H9 (cell line): ENCODE measurements around the gene SLC17A2. TPM values are rescaled to one million over a fixed set of nuclear protein-coding genes. Genes with fewer than 3 reads are reported as not detected.

ENCODE experiments used
- DNase-seq: peaks from one replicate; pipeline ENCODE4 v3.0.0-alpha.2; 2017
- H2AFZ ChIP-seq: one replicate; pipeline ENCODE4 v1.6.1; 2013; ENCODE audit warnings: mild to moderate bottlenecking, low read length, control low read depth, moderate library complexity
- H2AK5ac ChIP-seq: 2 replicates; pipeline ENCODE4 v1.6.1; 2013; ENCODE audit warnings: low read length, control low read depth, mixed read lengths; ENCODE audit not compliant: insufficient read length
- H2BK120ac ChIP-seq: one replicate; pipeline ENCODE4 v1.6.1; 2013; ENCODE audit warnings: low read depth, mild to moderate bottlenecking, low read length, control low read depth, inconsistent platforms; ENCODE audit not compliant: poor library complexity, severe bottlenecking
- H2BK12ac ChIP-seq: 2 replicates; pipeline ENCODE4 v1.6.1; 2013; ENCODE audit warnings: low read length, control low read depth, mixed read lengths, low read depth; ENCODE audit not compliant: insufficient read length
- H2BK15ac ChIP-seq: 2 replicates; pipeline ENCODE4 v1.6.1; 2013; ENCODE audit warnings: low read depth, low read length, control low read depth
- H2BK20ac ChIP-seq: one replicate; pipeline ENCODE4 v1.6.1; 2013; ENCODE audit warnings: low read depth, mild to moderate bottlenecking, low read length, control low read depth, inconsistent platforms; ENCODE audit not compliant: poor library complexity, severe bottlenecking
- H2BK5ac ChIP-seq: 2 replicates; pipeline ENCODE4 v1.6.1; 2013; ENCODE audit warnings: low read length, control low read depth, mixed read lengths; ENCODE audit not compliant: insufficient read length
- H3K14ac ChIP-seq: 2 replicates; pipeline ENCODE4 v1.6.1; 2013; ENCODE audit warnings: low read length, control low read depth; ENCODE audit not compliant: insufficient read depth
- H3K18ac ChIP-seq: 2 replicates; pipeline ENCODE4 v1.6.1; 2013; ENCODE audit warnings: low read depth, mild to moderate bottlenecking, mixed read lengths, low read length, control low read depth; ENCODE audit not compliant: insufficient read length
- H3K23ac ChIP-seq: 2 replicates; pipeline ENCODE4 v1.6.1; 2013; ENCODE audit warnings: low read length, control low read depth, mixed read lengths, low read depth; ENCODE audit not compliant: insufficient read length
- H3K23me2 ChIP-seq: 2 replicates; pipeline ENCODE4 v1.6.1; 2013; ENCODE audit warnings: low read depth, mild to moderate bottlenecking, mixed read lengths, low read length, control low read depth; ENCODE audit not compliant: insufficient read length, poor library complexity, severe bottlenecking
- H3K27ac ChIP-seq: 2 replicates; pipeline ENCODE4 v1.5.1; 2013; ENCODE audit warnings: low read length, control low read depth, mixed read lengths, low read depth; ENCODE audit not compliant: insufficient read length
- H3K27me3 ChIP-seq: 2 replicates; pipeline ENCODE4 v1.6.1; 2013; ENCODE audit warnings: low read length, control low read depth, inconsistent platforms; ENCODE audit not compliant: insufficient read depth
- H3K4ac ChIP-seq: 2 replicates; pipeline ENCODE4 v1.6.1; 2013; ENCODE audit warnings: low read depth, mild to moderate bottlenecking, control low read depth, inconsistent platforms, low read length, moderate library complexity
- H3K4me1 ChIP-seq: 2 replicates; pipeline ENCODE4 v1.6.1; 2013; ENCODE audit warnings: low read length, control low read depth, inconsistent platforms; ENCODE audit not compliant: insufficient read depth
- H3K4me2 ChIP-seq: 2 replicates; pipeline ENCODE4 v1.6.1; 2013; ENCODE audit warnings: low read length, control low read depth, mixed read lengths; ENCODE audit not compliant: insufficient read length, insufficient read depth
- H3K56ac ChIP-seq: 2 replicates; pipeline ENCODE4 v1.6.1; 2013; ENCODE audit warnings: low read depth, mild to moderate bottlenecking, mixed read lengths, low read length, control low read depth; ENCODE audit not compliant: insufficient read length
- H3K79me1 ChIP-seq: 2 replicates; pipeline ENCODE4 v1.6.1; 2013; ENCODE audit warnings: low read depth, mild to moderate bottlenecking, moderate library complexity, low read length, control low read depth, inconsistent platforms; ENCODE audit not compliant: insufficient read depth, poor library complexity, severe bottlenecking
- H3K79me2 ChIP-seq: 2 replicates; pipeline ENCODE4 v1.6.1; 2013; ENCODE audit warnings: low read length, control low read depth, inconsistent platforms; ENCODE audit not compliant: insufficient read depth
- H3K9ac ChIP-seq: 2 replicates; pipeline ENCODE4 v1.6.1; 2013; ENCODE audit warnings: low read length, control low read depth, mixed read lengths; ENCODE audit not compliant: insufficient read length; ENCODE audit errors: extremely low read depth
- H3K9me3 ChIP-seq: one replicate; pipeline ENCODE4 v1.6.1; 2013; ENCODE audit warnings: low read depth, low read length, inconsistent platforms; ENCODE audit not compliant: control insufficient read depth
- H3T11ph ChIP-seq: one replicate; pipeline ENCODE4 v1.6.1; 2013; ENCODE audit warnings: mild to moderate bottlenecking, low read length, control low read depth, inconsistent platforms
- H4K20me1 ChIP-seq: one replicate; pipeline ENCODE4 v1.6.1; 2013; ENCODE audit not compliant: control insufficient read depth, insufficient read length, insufficient read depth
- H4K5ac ChIP-seq: 2 replicates; pipeline ENCODE4 v1.6.1; 2013; ENCODE audit warnings: low read depth, mild to moderate bottlenecking, mixed read lengths, low read length, control low read depth; ENCODE audit not compliant: insufficient read length
- H4K8ac ChIP-seq: replicated peaks from 2 replicates; pipeline ENCODE4 v1.6.1; 2013; ENCODE audit warnings: low read length, control low read depth, mixed read lengths, low read depth; ENCODE audit not compliant: insufficient read length
- H4K91ac ChIP-seq: 2 replicates; pipeline ENCODE4 v1.6.1; 2013; ENCODE audit warnings: low read depth, mild to moderate bottlenecking, moderate library complexity, mixed read lengths, low read length, control low read depth; ENCODE audit not compliant: insufficient read length
- H3K27ac Mint-ChIP-seq, 3 experiments: 2 replicates in 2 of 3; 3 replicates in 1 of 3; pipeline ENCODE4 v1.8.0; 2020 to 2021; ENCODE audit warnings: mixed read lengths in 3 of 3, mild to moderate bottlenecking in 1 of 3, moderate library complexity in 1 of 3
- H3K27me3 Mint-ChIP-seq: 2 replicates; pipeline ENCODE4 v1.8.0; 2021; ENCODE audit warnings: low read depth, mild to moderate bottlenecking, moderate library complexity, mixed read lengths
- H3K36me3 Mint-ChIP-seq, 3 experiments: 2 replicates in 2 of 3; 3 replicates in 1 of 3; pipeline ENCODE4 v1.8.0; 2020 to 2021; ENCODE audit warnings: low read depth in 3 of 3, mixed read lengths in 3 of 3; ENCODE audit not compliant: insufficient read depth in 1 of 3
- H3K4me1 Mint-ChIP-seq, 2 experiments: 2 replicates each; pipeline ENCODE4 v1.8.0; 2020; ENCODE audit warnings: mixed read lengths in 2 of 2
- H3K4me3 Mint-ChIP-seq, 2 experiments: 2 replicates in 1 of 2; 3 replicates in 1 of 2; pipeline ENCODE4 v1.8.0; 2020 to 2021; ENCODE audit warnings: mild to moderate bottlenecking in 2 of 2, mixed read lengths in 2 of 2, moderate library complexity in 1 of 2
- H3K9me3 Mint-ChIP-seq, 2 experiments: 2 replicates in 1 of 2; 3 replicates in 1 of 2; pipeline ENCODE4 v1.8.0; 2020; ENCODE audit warnings: mild to moderate bottlenecking in 2 of 2, mixed read lengths in 2 of 2, moderate library complexity in 1 of 2
- CTCF ChIP-seq: fragments of 200-600 bp; sonication (generic); conservative IDR thresholded peaks from 3 replicates; pipeline ENCODE4 v1.8.0; 2021; ENCODE audit warnings: antibody characterized with exemption, mild to moderate bottlenecking
- WGBS: extraction: QIAGEN DNeasy Blood & Tissue Kit; methylation state at CpG from one replicate; pipeline ENCODE4 v1.1.7; 2013; ENCODE audit warnings: missing lambda C conversion rate, low lambda C conversion rate, mixed read lengths; ENCODE audit not compliant: insufficient read length; ENCODE audit errors: extremely low coverage; 5-methylcytosine and 5-hydroxymethylcytosine counted together
- total RNA-seq: library from RNA; stranded (reverse); gene quantifications from 2 replicates; pipeline ENCODE4 v1.2.1, GENCODE V29; 2021

The SLC17A2 gene
- total RNA-seq, 1 experiment from 2014 or later: not detected

GRCh38 chr6:25863360-25863759, 67.1 kb downstream of the SLC17A2 start:
- H3K79me1 ChIP-seq: no peaks in the 10 kb centered on the region
- no peaks in the 10 kb centered on the region for H3K4me1 ChIP-seq
- no peak overlapping the region for H3K4me3 Mint-ChIP-seq
- H3K27me3 ChIP-seq: no peaks in the 10 kb centered on the region
- H3K4me1 Mint-ChIP-seq: no peaks in the 10 kb centered on the region
- H3K27ac ChIP-seq: no peak overlapping the region
- H3K18ac ChIP-seq: no peak overlapping the region
- no peak overlapping the region for H4K91ac ChIP-seq
- H3K9ac ChIP-seq: no peak overlapping the region
- no peak overlapping the region for H3T11ph ChIP-seq
- no peak overlapping the region for H2BK20ac ChIP-seq
- H3K14ac ChIP-seq: no peak overlapping the region
- no peak overlapping the region for H2AK5ac ChIP-seq
- no peak overlapping the region for H2BK120ac ChIP-seq
- no peak overlapping the region for H4K8ac ChIP-seq
- no peak overlapping the region for H3K4me2 ChIP-seq
- no peaks in the 10 kb centered on the region for H4K20me1 ChIP-seq
- no peaks in the 10 kb centered on the region for H3K36me3 Mint-ChIP-seq
- H3K9me3 Mint-ChIP-seq: no peaks in the 10 kb centered on the region
- no peak overlapping the region for H3K23ac ChIP-seq
- no peak for TF ChIP-seq CTCF
- no peak overlapping the region for H4K5ac ChIP-seq
- no peak overlapping the region for H2BK5ac ChIP-seq
- H3K9me3 ChIP-seq: no peaks in the 10 kb centered on the region
- H2BK15ac ChIP-seq: no peak overlapping the region
- no peak overlapping the region for H2AFZ ChIP-seq
- H2BK12ac ChIP-seq: no peak overlapping the region
- H3K4ac ChIP-seq: no peak overlapping the region
- H3K56ac ChIP-seq: no peak overlapping the region
- no peak overlapping the region for H3K27ac Mint-ChIP-seq
- H3K79me2 ChIP-seq: no peaks in the 10 kb centered on the region
- DNase-seq: no peak
- WGBS: no CpG with 5 or more reads among the region's 2 CpGs
- no peaks in the 10 kb centered on the region; the same call in none of the 2 replicates for H3K27me3 Mint-ChIP-seq
- H3K23me2 ChIP-seq: no peaks in the 10 kb centered on the region

Other genes starting within 250 kb of the SLC17A2 start
- not detected in 2 replicates for gene SLC17A4, start 175.9 kb downstream of the SLC17A2 start, total RNA-seq
- not detected in 2 replicates for gene SLC17A1, start 98.6 kb downstream of the SLC17A2 start, total RNA-seq
- not detected in 2 replicates for gene SLC17A3, start 56.4 kb downstream of the SLC17A2 start, total RNA-seq
- gene TRIM38, start 32.1 kb upstream of the SLC17A2 start, total RNA-seq: 0.55 and 0.61 TPM in 2 replicates
- gene HFE, start 156.7 kb upstream of the SLC17A2 start, total RNA-seq: 0.29 and 0.98 TPM in 2 replicates